Gastrocnemius medialis (tissue), 4 donors: Measurements from ENCODE around the gene MS4A14. TPM values are rescaled to one million over a fixed set of nuclear protein-coding genes. Genes with fewer than 3 reads are reported as not detected.

Experiments
- ATAC-seq, 2 donors: fragments of 150-250 bp; one replicate each; pipeline ENCODE4 v1.9.1; 2016
- DNase-seq, 2 donors: peaks; one replicate each; pipeline ENCODE4 v3.0.0-alpha.2; 2019
- H3K27ac ChIP-seq, 4 donors: fragments of 200-600 bp; sonication (generic); 1 replicate in 1 of 4; 2 replicates in 3 of 4; pipeline ENCODE4 v1.5.1; 2016 to 2018; ENCODE audit warnings: mild to moderate bottlenecking in 2 of 4, moderate library complexity in 1 of 4
- H3K27me3 ChIP-seq, 3 donors: fragments of 200-600 bp; sonication (generic) in 2 of 3; 1 replicate in 1 of 3; 2 replicates in 2 of 3; pipeline versions ENCODE4 v1.5.1 to v1.6.0; 2016 to 2019; ENCODE audit warnings: mild to moderate bottlenecking in 1 of 3, moderate library complexity in 1 of 3
- H3K36me3 ChIP-seq, 2 donors: fragments of 200-600 bp; sonication (generic) in 1 of 2; one replicate each; pipeline ENCODE4 v1.5.1; 2017 to 2018
- H3K4me1 ChIP-seq, 2 donors: fragments of 200-600 bp; sonication (generic) in 1 of 2; one replicate each; pipeline ENCODE4 v1.5.1; 2016 to 2017; ENCODE audit warnings: mild to moderate bottlenecking in 2 of 2
- H3K4me3 ChIP-seq, 4 donors: fragments of 200-600 bp; sonication (generic) in 3 of 4; 1 replicate in 1 of 4; 2 replicates in 3 of 4; pipeline ENCODE4 v1.5.1; 2016 to 2019; ENCODE audit warnings: mild to moderate bottlenecking in 2 of 4
- H3K9me3 ChIP-seq, 3 donors: fragments of 200-600 bp; sonication (generic) in 2 of 3; 1 replicate in 1 of 3; 2 replicates in 2 of 3; pipeline ENCODE4 v1.5.1; 2016 to 2019
- POLR2A ChIP-seq, 2 donors: fragments of 450-650 bp; IDR thresholded peaks; one replicate each; pipeline ENCODE4 v1.6.1; 2017; ENCODE audit warnings: antibody characterized with exemption in 2 of 2, mild to moderate bottlenecking in 2 of 2, moderate library complexity in 2 of 2
- in situ Hi-C, 4 donors: fragments of 200-750 bp; cut with MboI; loops; one replicate each; pipeline versions ENCODE4 v1.15.0 to v1.8.0; 2017; ENCODE audit warnings: low sequenced_read_pairs in 4 of 4
- intact Hi-C: fragments of 100-400 bp; cut with DNase I; formaldehyde crosslinking; loops from one replicate; pipeline ENCODE4 v1.15.1; 2023; ENCODE audit warnings: low total_unique reads
- total RNA-seq, 4 donors: library from RNA; depleted of rRNA; stranded (reverse); fragments of >200 nt; gene quantifications; one replicate each; pipeline versions ENCODE4 v1.1.0 to v1.2.3, GENCODE V29; 2016
- TF ChIP-seq, protein P1 (sequence below), 5 experiments: fragments of 450-650 bp in 3 of 5; fragments of 200-600 bp in 2 of 5; sonication (generic) in 2 of 5; IDR thresholded peaks in 4 of 5; conservative IDR thresholded peaks in 1 of 5; 1 replicate in 4 of 5; 2 replicates in 1 of 5; pipeline ENCODE4 v1.5.1; 2016 to 2019; ENCODE audit warnings: antibody characterized with exemption in 5 of 5, mild to moderate bottlenecking in 3 of 5, moderate library complexity in 3 of 5

MS4A14 gene
- total RNA-seq, 4 donors from 2014 or later: 0.10 to 0.56 (median 0.27) TPM

DNA sequence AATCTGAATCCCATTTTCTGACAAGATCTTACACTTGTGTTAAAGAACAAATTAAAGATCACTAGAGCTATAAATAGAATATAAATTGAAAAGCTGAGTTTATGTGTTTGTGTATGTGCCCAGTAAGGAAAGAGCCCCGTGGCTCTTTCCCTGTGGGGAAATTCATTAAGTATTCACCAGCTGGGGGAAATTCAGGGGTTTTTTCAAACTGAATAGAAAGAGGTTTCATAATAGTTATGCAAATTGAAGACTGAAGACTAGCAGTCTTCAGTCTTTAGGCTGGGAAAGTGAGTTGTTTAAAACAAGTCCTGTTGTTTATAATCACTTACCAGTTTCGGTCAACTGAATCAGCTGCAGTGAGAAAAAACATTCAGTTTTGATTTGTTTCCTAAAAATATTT, 29.2 kb upstream of the MS4A14 start:
- H3K27me3 ChIP-seq: no peaks in the 10 kb centered on the region
- H3K27ac ChIP-seq: no peak overlapping the region
- no peaks in the 10 kb centered on the region for H3K36me3 ChIP-seq
- no peaks in the 10 kb centered on the region for H3K9me3 ChIP-seq
- intact Hi-C loops (loop anchor here (10.0 kb wide), 1 partner anchor 248 kb away; no protein-coding TSS in a partner anchor), in situ Hi-C loops (loop anchor here in 1 of 4 donors (25.0 kb wide), 1 partner anchor 245 kb away; no protein-coding TSS in a partner anchor)
- no peak for DNase-seq
- H3K4me3 ChIP-seq: no peak overlapping the region
- TF ChIP-seq, protein P1, sequence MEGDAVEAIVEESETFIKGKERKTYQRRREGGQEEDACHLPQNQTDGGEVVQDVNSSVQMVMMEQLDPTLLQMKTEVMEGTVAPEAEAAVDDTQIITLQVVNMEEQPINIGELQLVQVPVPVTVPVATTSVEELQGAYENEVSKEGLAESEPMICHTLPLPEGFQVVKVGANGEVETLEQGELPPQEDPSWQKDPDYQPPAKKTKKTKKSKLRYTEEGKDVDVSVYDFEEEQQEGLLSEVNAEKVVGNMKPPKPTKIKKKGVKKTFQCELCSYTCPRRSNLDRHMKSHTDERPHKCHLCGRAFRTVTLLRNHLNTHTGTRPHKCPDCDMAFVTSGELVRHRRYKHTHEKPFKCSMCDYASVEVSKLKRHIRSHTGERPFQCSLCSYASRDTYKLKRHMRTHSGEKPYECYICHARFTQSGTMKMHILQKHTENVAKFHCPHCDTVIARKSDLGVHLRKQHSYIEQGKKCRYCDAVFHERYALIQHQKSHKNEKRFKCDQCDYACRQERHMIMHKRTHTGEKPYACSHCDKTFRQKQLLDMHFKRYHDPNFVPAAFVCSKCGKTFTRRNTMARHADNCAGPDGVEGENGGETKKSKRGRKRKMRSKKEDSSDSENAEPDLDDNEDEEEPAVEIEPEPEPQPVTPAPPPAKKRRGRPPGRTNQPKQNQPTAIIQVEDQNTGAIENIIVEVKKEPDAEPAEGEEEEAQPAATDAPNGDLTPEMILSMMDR (IDR thresholded peaks at IDR 0.05 in 4 of 5, conservative IDR thresholded peaks at IDR 0.05 in 1 of 5): no peak
- TF ChIP-seq POLR2A (IDR thresholded peaks at IDR 0.05): no peak
- no peaks in the 10 kb centered on the region for H3K4me1 ChIP-seq
- ATAC-seq: no peak

DNA sequence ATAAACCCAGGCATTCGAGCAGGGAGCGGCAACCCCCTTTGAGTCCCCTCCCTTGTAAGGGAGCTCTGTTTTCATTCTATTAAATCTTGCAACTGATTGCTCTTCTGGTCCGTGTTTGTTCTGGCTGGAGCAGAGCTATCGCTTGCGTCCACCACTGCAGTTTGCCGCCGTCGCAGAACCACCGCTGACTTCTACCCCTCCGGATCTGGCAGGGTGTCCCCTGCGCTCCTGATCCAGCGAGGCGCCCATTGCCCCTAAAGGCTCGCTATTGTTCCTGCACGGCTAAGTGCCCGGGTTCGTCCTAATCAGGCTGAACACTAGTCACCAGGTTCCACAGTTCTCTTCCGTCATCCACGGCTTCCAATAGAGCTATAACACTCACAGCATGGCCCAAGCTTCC, 28.4 kb upstream of the MS4A14 start:
- Histone ChIP-seq H3K27me3 (no peaks in the 10 kb centered on the region), H3K4me1 (no peaks in the 10 kb centered on the region), H3K36me3 (no peaks in the 10 kb centered on the region), H3K27ac (no peak overlapping the region), H3K9me3 (no peaks in the 10 kb centered on the region), H3K4me3 (no peak overlapping the region)
- DNase-seq (no peak), ATAC-seq (no peak)
- intact Hi-C loops (loop anchor here (10.0 kb wide), 1 partner anchor 247 kb away; no protein-coding TSS in a partner anchor), in situ Hi-C loops (loop anchor here in 1 of 4 donors (25.0 kb wide), 1 partner anchor 244 kb away; no protein-coding TSS in a partner anchor)
- TF ChIP-seq, protein P1 (IDR thresholded peaks at IDR 0.05 in 4 of 5, conservative IDR thresholded peaks at IDR 0.05 in 1 of 5): no peak
- no peak for TF ChIP-seq POLR2A (IDR thresholded peaks at IDR 0.05)

DNA sequence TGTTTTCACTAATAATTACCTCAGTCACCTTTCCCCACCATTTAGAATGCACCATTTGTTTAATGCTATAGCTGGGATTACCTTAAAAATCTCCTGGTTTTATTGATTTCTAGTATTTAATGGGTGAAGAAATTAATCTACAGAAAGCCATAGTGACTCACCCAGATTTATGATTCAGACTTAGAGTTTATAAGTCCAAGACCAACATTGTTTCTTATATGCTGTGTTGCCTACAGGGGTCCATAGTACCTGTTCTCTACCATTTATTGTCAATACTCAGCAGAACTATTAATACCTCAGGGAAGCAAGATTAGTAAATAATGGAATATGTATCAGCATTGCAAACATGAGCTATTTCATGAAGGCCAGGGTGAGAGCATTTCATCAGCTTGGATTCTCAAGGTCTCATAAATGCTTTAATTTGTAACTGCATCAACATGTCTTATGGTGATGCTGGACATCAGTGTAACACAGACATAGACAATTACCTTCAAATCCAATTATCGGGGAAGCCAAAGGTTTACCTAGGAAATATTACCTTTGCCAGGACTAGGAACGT, 25.9 kb upstream of the MS4A14 start:
- DNase-seq (no peak), ATAC-seq (no peak)
- intact Hi-C loops (no loop called here), in situ Hi-C loops (loop anchor here in 1 of 4 donors (25.0 kb wide), 1 partner anchor 242 kb away; no protein-coding TSS in a partner anchor)
- TF ChIP-seq, protein P1 (IDR thresholded peaks at IDR 0.05 in 4 of 5, conservative IDR thresholded peaks at IDR 0.05 in 1 of 5): no peak
- TF ChIP-seq POLR2A (IDR thresholded peaks at IDR 0.05): no peak
- no peaks in the 10 kb centered on the region for H3K36me3 ChIP-seq
- no peak overlapping the region for H3K4me3 ChIP-seq
- H3K27ac ChIP-seq: no peak overlapping the region
- no peaks in the 10 kb centered on the region for H3K27me3 ChIP-seq
- H3K4me1 ChIP-seq: no peaks in the 10 kb centered on the region
- H3K9me3 ChIP-seq: no peaks in the 10 kb centered on the region

DNA sequence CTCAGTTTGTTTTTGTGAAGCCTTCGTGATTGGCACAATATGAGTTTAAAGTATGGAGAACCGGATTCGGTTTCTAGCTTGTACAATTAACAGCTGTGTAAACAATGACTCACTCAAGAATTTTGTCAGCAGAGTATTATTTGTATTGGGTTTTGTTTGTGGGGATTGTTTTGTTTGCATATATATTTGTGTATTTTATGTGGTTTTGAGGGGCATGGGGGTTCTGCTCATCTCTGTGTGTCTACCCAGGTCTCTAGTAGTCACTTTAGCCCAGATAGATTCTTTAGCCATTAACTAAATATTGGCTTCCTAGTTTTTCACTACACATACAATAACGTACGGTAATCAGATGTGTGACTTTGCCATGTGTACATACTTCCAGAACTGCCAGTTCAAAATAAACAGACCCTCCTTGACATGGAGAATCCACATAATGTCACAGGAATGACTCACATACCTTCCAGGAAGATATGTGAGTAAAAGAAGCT, 25.4 kb upstream of the MS4A14 start:
- Histone ChIP-seq H3K9me3 (no peaks in the 10 kb centered on the region), H3K36me3 (no peaks in the 10 kb centered on the region), H3K27me3 (no peaks in the 10 kb centered on the region), H3K4me1 (no peaks in the 10 kb centered on the region), H3K27ac (no peak overlapping the region), H3K4me3 (no peak overlapping the region)
- no peak for TF ChIP-seq POLR2A (IDR thresholded peaks at IDR 0.05)
- TF ChIP-seq, protein P1 (IDR thresholded peaks at IDR 0.05 in 4 of 5, conservative IDR thresholded peaks at IDR 0.05 in 1 of 5): no peak
- DNase-seq: no peak
- in situ Hi-C loops (loop anchor here in 1 of 4 donors (25.0 kb wide), 1 partner anchor 241 kb away; no protein-coding TSS in a partner anchor), intact Hi-C loops (no loop called here)
- no peak for ATAC-seq
